Measurements from ENCODE around the gene CEP72.
"Not testable (repeated sequence)": the region's sequence is repeated elsewhere in the genome, so short reads cannot be mapped to it uniquely, and the experiment has no call there.

Gene CEP72

DNA sequence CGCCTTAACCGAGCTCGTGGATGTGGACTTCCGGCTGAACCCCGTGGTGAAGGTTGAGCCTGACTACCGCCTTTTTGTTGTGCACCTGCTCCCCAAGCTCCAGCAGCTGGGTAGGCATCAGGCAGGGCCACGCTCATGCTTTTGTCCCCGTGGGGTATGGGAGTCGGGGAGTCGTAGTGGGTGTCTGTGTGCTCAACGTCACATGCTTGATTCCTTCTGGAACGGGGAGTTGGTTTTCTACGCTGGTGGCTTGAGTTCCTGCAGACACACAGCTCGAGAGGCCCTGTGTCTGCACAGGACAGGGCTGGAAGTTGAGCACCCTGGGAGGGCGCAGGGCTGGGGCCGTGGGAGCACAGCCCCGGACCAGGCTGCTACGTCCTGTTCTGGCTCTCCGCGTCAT is 8.0 kb downstream of the CEP72 start:
- no peak for DNase-seq

DNA sequence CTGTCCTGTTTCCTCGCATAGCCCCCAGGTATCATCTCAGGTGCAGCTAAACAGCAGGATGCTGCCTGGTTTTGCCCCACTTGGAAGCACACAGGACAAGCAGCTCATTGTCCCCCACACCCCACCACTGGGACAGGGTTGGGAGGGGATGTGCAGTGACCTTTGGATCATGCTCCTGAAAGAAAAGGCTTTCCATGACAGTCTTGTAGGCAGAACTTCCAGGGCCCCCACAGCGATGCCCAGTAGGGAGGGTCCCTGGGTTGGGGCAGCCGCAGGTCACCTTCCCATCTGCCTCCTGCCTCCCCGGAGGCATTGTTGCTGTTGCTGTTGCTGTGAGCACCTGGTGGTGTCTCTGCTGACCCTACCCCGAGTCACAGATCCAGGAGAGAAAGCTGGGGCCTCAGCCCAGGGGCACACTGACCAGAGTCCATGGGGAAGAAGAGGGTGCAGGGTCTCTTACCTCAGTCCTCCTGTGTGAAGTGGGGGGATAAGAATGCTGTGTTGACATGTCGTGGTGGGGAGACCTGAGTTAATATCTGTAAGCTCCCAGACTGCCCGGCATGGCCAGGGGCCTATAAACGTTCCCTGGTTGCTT is 8.5 kb downstream of the CEP72 start:
- DNase-seq: no peak

GRCh38 chr5:621341-621761 is 9.2 kb downstream of the CEP72 start:
- no peak for DNase-seq

- DNase-seq: no peak
These were observed 10.2 kb downstream of the CEP72 start for GRCh38 chr5:622359-622758.

DNA sequence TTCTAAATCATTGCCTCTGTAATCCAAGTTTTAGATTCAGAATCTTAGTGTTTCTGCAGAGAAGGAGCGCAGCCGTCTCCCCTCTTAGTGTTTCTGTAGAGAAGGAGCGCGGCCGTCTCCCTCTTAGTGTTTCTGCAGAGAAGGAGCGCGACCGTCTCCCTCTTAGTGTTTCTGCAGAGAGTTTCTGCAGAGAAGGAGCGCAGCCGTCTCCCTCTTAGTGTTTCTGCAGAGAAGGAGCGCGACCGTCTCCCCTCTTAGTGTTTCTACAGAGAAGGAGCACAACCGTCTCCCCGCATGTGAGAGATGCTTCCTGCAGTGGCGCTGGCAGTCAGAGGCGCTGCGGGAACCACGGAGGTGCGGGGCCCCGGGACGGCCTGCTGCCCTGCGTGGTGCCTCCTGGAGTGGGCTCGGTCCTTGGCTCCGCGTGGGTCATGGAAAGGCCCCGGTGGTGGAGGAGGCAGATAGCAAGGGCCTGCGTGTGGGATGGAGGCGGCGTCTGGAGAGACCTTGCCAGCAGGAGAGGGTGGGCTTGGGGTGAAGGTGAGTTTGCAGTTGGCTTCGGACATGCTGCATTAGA is 10.9 kb downstream of the CEP72 start:
- no peak for DNase-seq

DNA sequence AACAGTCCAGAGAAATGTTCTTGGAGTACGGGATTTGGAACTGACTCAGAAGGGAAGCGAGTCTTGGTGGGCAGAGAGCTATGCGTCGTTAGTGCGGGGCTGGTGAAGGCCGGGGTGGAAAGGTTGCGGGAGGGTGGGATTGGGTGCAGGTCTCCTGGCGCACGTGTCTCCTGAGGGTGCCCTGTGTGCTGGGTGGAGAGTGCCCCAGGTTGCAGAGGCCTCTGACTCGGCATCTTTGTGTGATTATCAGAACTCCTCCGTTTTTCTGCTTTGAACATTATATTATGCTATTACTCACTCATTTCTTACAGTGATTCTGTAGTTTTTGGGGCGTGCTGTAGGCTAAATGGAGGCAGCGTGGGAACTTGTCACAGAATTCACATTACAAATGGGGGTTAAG is 11.4 kb downstream of the CEP72 start:
- DNase-seq: no peak

- no peak for DNase-seq
These were observed 12.2 kb downstream of the CEP72 start for GRCh38 chr5:624118-624950.

GRCh38 chr5:624951-625230 is 12.8 kb downstream of the CEP72 start:
- DNase-seq: no peak

- DNase-seq: no peak
These were observed 13.4 kb downstream of the CEP72 start for GRCh38 chr5:625516-625915.

DNA sequence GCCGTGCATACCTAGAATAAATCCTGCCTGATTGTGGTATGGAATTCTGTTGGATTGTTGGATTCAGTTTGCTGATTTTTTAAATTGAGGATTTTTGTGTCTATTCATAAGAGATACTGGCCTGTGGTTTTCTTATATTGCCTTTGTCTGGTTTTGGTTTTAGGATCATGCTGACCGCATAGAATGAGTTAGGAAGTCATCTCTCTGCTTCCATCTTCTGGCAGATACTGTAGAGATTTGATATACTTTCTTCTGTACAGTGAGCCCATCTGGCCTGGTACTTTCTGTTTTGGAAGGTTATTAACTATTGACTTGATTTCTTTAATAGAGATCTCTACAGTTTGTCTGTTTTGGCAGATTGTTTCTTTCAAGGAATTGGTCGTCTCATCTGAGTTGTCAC is 14.7 kb downstream of the CEP72 start:
- no peak for DNase-seq

DNA sequence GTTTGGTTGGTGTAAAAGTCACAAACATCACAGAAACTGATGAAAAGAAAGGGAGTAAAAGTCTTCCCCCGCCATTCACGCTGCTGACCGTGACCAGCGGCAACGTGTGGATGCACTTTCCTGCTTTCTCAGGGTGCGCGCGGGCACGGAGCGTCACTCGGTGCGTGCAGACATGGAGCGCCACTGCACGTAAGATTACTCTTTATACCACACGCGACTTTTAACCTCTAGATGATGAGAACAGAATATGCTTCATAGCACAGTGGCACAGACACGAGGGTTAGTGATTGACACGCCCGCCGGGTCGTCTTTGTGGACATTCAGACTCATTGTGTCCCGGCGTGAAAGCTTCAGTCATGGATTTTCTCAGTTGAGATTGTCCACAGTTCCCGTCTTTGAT is 15.7 kb downstream of the CEP72 start:
- no peak for DNase-seq

DNA sequence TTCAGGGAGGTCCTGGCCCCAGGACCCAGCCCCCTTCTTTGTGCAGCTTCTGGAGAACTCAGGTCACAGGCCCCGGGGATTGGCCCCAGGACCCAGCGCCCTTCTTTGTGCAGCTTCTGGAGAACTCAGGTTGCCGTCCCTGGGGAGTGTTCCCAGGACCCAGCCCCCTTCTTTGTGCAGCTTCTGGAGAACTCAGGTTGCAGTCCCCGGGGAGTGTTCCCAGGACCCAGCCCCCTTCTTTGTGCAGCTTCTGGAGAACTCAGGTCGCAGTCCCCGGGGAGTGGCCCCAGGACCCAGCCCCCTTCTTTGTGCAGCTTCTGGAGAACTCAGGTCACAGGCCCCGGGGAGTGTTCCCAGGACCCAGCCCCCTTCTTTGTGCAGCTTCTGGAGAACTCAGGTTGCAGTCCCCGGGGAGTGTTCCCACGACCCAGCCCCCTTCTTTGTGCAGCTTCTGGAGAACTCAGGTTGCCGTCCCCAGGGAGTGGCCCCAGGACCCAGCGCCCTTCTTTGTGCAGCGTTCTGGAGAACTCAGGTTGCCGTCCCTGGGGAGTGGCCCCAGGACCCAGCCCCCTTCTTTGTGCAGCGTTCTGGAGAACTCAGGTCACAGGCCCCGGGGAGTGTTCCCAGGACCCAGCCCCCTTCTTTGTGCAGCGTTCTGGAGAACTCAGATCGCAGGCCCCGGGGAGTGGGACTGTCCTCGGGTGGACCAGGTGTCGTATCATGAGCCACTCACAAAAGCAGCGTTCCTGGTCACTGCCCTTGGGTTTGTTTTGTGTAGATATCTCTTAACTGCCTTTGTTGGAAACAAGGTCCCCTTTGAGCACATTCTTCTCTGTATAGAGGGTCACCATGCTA is 16.4 kb downstream of the CEP72 start:
- DNase-seq: not testable (repeated sequence)

DNA sequence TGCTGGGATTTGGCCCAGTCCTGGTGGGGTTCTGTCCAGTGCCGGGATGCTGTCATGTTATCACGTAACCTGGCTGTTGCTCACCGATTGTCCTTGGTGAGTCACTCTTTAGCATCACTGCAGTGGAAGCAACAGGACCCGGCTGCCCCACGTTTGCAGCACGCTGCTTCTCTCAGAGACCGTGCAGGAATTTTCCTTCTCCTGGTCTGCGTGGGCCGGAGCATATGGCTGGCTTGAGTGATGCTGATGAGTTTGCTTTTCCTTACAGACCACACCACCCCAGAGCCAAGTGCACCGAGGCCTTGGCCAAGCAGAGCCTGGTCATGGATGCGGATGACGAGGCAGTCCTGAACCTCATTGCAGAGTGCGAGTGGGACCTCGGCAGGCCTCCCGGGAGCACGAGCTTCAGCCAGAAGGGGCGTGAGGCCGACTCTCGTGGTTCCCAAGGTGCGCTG is 21.4 kb downstream of the CEP72 start:
- no peak for DNase-seq

- DNase-seq: no peak
These were observed 22.1 kb downstream of the CEP72 start for GRCh38 chr5:634191-634590.

GRCh38 chr5:635306-636055 is 23.3 kb downstream of the CEP72 start:
- DNase-seq: no peak

- DNase-seq: no peak
These were observed 24.8 kb downstream of the CEP72 start for GRCh38 chr5:636951-637350.

DNA sequence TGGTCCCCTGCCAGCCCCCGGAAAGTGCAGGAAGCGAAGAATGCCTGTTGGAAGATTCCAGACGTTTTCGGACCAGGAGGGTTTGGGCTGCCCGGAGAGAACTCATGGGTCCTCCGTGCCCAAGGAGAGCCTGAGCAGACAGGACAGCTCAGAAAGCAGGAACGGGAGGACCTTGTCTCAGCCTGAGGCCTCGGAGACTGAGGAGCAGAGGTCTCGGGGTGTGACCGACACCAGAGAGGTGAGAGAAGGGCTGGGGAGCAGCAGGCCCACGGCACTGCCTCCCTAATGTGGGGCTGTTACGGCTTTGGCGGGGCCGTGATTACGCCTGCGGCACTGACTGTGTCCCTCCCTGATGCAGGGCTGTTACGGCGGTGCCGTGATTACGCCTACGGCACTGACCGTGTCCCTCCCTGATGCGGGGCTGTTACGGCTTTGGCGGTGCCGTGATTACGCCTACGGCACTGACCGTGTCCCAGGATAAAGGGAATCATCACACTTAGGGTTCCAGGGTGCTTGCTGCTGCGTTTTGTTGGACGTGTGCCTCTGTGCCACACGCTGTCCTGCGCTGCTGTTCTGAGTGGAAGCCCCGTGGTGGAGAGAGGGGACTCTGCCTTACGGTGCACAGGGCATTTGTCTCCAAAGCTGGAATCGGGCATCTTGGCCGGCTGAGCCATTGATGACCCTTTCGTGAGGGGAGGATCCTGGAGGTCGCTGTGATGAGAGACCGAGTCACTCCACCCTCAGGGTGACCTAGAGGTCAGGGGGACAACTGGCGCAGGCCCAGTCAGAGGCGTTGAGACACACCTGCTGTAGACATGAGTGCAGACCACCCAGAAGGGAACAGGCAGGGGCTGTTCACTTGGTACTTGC is 25.7 kb downstream of the CEP72 start:
- no peak for DNase-seq

DNA sequence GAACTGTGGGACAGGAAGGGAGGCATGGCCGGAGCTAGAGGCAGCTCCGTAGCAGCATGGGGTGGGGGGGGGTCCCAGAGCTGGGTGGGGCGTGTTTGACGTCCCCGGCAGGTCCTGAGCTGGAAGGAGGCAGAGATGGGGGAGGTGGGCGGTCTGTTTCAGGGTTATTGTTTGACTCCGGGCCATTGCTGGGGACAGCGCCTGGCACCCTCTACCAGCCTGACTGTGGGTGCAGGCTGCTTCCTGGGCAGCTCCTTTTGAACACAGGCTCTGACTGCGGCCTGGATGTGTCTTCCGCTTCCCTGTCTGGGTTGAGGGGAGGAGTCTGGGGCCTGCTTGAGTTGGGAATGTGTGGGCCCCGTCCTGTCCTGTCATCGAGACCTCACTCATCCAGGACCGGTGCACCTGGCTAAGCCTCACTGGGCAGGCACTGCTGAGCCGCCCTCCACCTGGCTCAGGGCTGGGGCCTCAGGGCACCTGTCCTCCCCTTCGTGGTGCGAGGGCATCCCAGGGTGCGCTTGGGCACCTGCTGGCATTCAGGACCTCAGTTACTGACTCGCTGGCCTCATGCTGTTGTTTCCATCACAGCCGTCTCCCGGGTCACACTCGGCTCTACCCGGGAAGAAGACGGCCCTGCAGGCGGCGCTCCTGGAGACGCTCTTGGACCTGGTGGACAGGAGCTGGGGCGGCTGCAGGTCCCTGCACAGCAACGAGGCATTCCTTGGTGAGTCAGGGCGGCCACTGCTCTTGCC is 26.5 kb downstream of the CEP72 start:
- no peak for DNase-seq

DNA sequence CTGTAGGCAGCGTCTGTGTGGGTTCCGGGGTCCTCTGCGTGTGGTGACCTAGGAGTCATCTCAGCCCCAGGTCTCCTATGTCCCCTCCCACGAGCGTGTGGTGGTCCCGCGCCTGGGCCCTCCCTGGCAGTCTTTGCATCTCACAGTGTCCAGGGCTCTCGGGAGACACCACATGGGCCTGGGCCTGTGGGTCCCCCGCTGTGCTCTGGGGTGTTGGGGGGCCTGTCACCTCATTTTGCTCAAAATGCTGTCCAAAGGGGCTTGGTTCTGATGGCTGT is 27.1 kb downstream of the CEP72 start:
- no peak for DNase-seq

DNA sequence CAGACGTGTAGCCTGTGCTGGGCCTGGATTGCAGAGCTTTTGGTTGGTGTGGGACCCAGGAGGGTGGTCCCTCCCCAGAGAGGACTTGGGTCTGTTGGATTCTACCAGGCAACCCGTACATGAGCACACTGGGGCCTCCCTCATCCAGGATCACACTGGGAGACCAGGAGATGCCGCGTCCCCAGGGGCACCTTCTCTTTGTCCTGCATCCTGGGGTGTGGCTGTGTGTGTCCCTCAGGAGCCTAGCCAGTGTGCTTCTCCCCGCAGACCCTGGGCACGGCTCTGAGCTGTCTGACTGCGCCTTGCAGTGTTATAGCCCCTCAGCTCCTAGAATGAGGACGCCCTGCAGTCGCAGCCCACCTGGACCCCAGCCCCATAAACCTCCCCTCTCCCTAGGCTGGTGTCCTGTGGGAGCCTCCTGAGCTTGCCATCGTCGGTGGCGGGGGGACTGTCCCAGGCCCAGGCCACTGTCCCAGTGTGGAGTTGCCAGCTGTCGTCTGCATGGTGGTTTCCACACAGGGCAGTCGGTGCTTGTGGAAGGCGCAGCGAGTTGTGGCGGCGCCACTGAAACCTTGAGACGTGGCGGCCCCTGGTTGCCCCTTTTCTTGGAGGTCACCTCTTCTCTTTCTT is 27.6 kb downstream of the CEP72 start:
- DNase-seq: no peak
